ENCODE measurements around the gene POLA1. TPM values are rescaled to one million over a fixed set of nuclear protein-coding genes. Genes with fewer than 3 reads are reported as not detected.

The POLA1 gene
- total RNA-seq, 1 experiment from 2014 or later: 24.1 TPM

DNA sequence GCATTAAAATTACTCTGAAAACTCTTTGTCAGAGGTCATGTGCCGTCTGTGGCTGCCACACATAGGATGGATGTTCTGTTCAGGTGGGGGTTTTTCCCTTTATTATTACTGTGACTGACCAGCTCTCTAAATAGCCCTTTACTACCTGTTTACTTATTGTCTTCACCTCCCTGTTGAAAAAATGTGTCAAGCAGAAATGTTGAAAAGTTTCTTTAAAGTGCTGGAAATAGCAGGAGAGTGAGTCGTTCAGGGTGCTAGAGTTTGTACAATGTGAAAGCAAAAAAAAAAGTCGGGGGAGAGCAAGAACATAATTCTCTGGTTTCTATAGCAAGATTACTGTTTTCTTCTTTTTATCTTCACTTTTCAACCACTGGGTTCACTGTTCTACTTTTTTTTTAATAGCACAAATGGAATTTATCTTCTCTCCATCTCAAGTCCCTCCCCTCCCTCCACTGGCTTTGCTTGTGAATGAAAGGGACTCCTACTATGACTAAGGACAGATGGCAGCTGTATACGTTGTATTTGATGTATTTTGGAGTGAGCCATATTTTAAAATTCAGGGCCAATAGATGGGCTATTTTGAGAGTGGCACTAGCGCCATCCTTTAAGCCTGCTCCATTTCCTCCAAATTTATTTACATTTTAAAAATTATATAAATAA is 288.7 kb downstream of the POLA1 start:
- DNase-seq (ENCODE audit: low read depth): peak; percentile 17

DNA sequence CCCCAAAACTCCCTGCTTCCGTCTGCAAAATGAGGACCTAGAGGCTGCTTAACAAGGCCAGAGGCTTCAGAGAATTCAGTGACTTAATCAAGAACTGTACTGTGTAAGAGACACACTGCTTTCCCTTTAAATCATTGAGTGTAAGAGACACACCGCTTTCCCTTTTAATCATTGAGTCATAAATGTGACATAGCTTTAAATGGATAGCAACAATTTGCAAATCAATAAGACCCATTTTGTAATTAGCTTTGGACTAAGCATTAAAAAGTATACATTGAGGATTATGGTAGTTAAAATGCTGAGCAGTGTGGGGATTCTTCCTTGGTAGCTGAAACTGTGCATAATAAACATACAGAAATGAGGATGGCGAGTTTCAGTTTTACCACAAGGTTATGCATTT is 290.2 kb downstream of the POLA1 start:
- DNase-seq (ENCODE audit: low read depth): no peak

DNA sequence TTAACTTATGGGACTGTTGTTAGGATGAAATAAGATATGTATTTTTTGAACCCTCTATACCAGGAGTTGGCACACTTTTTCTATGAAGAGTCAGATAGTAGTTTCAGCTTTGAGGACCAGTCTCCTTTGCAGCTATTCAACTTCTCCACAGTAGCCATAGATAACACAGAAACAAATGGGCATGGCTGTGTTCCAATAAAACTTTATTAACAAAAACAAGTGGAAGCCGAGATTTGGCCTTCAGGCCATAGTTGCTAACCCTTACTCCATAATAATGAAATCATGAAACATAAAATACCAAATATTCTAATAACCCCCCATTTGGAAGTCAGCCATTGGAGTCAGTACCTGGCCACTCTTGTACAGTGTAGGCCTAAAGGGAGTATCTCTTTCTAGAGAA is 291.4 kb downstream of the POLA1 start:
- DNase-seq (ENCODE audit: low read depth): no peak

DNA sequence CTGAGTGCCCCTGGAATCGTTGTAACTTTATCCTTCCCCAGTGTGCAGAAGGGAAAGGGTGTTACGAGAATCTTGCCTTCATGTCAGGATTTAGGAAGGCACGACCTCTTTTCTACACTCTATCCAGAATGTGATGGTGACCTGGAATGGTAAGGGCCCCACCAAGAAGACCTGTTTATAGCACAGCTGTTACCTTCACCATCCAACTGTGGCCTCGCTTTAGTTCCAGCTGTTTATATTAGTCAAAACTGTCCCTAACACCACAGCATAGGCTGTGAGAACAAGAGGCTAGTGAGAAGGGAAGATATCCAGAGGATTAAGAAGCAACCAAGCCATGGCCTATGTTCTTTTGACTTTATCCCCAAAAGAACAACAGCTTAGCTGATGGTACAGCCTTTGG is 294.0 kb downstream of the POLA1 start:
- DNase-seq (ENCODE audit: low read depth): no peak

DNA sequence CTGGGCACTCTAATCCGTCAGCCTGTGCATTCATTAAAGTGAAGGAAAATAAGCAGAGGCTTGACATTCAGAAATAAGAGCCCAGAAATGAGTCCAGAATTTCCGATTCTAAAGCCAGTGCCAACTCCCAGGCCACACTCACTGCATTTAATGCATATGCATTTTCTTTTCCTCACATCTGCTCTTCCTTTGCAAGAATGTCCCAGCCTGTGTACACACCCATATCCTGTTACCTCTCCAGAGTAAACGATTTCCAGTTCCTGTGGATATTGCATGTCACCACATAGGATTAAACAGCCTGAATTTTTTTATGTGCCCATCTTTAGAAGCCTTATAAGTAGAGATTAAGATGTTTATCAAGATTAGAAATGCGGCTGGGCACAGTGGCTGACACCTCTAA is 294.6 kb downstream of the POLA1 start:
- DNase-seq (ENCODE audit: low read depth): peak; percentile 17

DNA sequence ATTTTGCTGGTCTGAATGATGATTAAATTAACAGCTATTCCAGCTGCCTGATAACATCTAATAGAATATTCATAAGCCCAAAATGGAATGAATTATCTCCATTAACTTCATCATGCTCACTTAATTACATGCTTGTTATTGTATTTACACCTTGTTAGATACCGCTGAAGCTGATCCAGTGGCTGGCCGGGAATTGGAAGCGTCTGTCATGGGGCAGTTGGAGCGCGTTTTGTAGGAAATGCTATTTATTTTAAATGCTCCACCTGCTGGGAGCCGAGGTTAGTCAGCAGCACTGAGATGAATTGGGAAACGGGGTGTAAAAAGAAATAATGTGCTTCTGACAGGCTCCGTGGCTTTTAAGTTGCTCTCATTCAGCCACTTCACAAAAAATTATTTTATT is 296.8 kb downstream of the POLA1 start:
- DNase-seq (ENCODE audit: low read depth): no peak

DNA sequence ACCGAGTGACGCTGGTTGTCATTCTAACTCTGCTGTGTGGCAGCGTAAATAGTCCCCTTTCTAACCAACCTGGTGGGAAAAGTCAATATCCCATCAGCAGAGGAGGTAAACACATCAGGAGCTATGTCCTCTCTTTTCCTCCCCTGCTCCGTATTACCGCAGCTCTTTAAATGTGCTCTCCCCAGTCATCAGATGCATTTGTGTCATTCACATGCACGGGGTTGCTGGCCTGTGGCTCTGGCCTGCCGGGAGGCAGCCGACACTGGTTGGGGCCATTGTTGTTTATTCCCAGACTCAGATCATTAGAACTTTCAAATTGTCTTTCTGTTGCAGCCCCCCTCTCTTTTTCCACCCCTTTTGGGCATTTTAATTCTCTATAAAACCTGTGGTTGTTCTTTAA is 300.2 kb downstream of the POLA1 start:
- no peak for DNase-seq (ENCODE audit: low read depth)

DNA sequence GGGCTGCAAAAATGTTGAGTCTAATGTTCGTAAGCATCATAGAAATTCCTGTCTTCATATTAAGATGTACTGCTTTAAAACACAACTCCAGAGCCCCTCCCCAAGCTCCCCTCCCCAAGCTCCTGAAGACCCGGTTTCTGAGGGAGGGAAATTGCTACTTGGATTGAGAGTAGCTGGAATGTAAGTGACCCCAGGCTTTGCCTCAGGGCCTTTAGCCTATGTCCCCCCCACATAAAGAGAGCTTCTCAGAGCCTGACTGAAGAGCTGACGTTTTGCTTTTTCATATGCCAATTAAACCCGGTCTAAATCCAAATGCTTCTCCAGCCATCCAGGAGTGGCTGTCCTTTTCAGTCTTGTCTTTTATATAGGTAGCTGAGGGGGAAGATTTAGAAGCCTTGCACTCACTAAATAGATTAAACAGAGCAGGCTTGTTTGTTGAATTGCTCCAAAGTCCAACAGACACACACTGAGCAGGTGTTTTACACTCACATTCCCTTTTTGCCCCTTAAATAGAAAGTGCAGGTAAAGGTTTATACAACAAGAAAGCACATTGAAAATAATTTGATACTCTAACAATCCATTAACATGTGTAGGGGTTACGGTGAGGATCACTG is 302.5 kb downstream of the POLA1 start:
- DNase-seq (ENCODE audit: low read depth): no peak

DNA sequence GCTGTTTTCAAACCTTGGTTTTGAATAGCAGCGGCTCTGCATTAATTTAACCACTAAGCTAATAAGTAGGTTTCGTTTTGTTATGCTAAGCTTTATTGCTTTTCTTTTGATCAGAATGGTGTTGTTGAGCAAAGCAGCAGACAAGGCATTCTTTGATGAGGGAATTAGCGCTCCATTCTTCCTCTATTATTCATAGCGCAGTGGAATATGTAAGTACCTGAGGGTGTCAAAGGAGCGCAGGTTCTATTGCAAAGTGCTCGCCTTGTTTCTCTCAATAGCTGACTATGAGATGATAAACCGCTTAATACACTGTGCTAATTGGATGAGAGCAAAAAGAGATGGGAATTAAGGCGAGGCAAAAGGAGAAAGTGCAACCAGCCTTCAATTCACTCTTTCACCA is 305.8 kb downstream of the POLA1 start:
- no peak for DNase-seq (ENCODE audit: low read depth)

DNA sequence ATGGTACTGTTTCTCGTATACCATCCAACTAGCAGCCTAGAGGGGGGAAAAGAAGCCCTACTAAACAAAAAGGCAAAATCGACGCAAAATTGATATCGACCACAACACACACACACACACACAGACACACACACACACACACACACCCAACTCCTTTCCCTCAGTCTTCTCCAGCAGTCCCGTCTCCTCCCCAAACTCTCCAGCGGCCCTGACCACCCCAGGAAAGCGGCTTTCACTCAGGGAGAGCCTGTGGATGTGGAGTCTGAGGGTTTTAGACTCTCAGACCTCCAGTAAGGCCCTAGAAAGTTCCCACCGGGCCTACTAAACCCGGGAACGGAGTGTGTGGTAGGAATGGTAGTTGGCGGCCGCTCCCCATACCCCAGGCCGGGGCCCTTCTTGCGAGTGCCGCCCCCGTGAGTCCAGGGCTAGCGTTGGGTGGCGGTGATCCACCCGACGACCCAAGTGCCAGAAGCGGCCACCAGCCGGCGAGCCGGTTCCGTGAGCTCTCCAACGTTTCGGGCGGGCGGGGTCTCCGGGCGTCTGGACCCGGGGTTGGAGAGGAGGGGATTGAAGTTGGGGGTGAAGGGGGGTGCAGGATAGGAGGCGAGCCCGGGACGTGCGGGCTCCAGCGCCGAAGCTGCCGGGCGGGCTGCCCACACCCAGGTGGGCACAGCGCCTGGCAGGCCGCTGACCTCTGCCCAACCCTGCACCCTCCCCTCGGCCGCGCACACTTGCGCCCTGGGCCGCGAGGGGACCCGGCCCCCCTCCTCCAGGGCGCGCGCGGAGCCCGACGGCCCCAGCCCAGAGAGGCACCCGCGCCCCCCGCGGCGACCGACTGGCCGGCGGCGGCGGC is 308.3 kb downstream of the POLA1 start:
- no peak for DNase-seq (ENCODE audit: low read depth)

DNA sequence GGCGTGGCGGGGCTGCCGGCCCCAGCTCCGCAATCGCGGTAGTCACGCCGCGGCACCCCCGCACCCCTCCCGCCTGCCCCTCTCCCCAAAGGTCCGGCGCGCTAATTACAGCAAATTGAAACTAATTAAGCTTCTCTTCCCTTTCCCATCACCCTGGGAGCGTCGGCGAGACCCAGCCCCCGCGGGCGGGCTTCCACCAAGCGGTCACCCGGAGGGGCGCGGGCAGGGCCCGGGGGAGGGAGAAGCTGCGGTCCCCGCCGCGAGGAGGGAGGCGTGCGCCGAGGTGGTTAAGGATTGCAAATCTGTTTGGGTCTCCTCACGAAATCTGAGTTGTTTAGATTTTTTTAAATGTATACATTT is 308.9 kb downstream of the POLA1 start:
- DNase-seq (ENCODE audit: low read depth): no peak

DNA sequence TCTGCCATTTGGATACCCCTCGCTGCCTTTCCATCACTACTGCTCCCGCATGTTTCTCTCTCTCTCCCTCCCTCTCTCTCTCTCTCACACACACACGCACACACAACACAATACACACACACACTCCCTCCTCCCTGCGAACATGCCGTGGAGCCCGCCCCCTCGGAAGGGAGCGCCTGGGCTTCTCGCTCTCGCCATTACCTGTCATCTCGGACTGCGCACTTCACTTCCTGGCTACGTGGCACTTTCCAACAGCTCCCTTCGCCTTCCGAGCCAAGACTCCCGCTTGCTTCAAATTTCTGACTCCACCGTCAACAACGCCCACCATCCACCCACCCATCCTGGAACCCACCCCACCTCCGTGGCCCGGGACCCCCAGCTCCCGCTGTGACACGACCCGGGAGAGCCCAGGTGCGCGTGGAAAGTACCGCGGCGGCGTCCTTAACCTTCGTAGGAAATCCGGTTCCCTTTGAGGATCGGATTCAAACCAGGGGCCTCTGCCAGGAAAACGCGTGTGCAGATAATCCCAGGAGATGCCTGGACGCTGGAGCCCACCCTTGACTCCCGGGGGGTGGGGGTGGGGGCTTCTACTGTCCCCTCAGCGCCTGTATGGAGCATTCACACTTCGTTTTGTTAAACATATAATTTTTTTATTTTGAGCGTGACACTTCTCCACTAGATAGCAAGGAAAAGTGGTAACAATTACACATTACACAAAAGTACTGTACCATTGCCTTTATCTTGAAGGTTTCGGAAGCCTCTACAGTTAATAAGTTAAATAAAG is 309.5 kb downstream of the POLA1 start:
- no peak for DNase-seq (ENCODE audit: low read depth)

DNA sequence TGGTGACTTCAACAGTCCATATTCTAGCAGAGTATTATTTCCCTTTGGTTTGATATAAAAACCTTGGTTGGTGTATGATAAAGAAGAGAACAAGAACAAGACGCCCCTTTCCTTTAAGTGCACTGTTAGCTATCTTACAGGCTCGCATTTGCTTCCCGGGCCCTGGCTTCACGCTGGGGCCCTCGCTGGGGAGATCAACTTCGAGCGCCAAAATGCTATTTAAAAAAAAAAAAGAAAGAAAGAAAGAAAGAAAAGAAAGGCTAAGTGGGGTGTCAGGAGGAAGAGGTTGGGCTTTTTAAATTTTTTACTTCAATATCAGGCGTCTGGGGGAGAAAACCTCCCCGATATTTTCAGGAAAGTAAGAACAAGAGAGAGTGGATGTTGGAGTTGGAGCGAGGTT is 310.3 kb downstream of the POLA1 start:
- DNase-seq (ENCODE audit: low read depth): no peak

DNA sequence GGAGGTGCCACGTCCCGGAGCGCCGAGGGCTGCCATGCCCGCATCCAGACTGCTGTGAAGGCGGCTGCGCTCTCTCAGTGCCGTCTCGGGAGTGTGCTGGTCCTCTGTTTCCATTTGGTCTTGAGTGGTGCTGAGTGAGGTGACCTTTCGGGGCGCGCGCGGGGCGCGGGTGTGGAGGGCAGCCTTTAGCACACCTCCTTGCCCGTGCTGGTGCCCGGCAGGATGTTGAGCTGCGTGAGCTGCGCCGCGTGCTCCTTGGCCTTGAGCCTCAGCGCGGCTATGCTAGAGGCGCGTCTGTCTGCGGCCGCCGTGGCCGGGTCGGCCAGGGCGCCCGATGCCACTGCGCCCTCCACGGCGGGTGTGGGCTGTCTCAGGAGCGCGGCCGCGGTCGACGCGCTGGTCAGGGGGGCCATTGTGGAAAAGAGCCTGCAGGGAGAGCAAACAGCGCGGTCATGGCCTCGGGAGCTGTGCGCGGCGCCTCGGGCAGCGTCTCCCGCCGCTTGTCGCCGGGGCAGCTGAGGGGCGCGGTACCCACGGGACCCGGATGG is 310.8 kb downstream of the POLA1 start:
- DNase-seq (ENCODE audit: low read depth): no peak

DNA sequence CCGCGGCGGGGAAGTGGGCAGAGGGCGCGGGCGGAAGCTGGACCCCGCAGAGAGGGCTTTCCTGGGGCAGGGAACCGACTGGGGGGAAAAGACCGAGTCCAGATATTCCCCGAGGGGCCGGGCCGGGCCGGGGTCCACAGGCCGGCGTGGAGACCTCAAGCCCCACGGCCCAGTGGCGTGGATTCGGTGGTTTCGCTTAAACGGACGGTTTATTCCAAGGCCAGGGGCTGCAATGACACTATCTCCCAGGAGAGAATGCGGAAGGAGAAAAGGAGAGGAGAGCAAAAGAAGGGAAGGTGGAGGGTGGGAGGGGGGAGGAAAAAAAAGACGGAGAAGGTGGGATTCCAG is 311.3 kb downstream of the POLA1 start:
- no peak for DNase-seq (ENCODE audit: low read depth)

DNA sequence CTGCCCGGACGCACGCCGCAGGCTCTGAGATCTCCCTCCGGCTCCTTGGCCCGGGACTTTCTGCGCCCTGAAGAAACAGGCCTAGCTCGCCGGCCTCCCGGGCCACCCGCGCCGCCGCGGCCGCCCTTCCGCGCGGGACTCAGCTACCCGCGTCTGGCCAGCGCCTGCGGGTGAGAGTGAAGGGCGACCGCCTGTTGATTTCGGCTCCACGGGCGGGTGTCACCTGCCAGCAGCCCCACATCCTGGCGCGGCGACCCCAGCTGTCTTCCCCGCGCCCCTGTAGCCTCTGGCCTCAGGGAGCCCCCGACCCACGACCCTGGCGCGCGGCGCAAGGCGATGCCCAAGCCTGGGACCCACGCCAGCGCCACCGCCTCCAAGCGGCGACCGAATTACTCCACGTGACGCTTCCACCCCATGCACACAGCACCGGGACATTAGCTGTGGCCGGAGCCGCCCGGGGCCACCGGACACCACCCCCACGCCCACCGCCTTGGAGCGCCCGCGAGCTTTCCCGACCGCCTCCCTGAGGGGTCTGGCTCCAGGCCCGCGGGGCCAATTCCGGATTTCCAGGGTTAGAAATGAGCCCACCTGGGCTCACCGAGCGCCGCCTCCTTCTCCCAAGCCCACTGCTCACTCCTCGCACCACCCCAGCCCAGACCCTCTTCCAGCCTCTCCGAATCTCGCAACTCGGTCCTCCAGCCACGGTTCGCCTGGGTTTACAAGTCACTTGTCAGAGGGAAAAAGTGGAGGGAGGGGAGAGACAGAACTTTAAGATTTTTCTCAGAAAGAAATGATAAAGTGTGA is 311.9 kb downstream of the POLA1 start:
- DNase-seq (ENCODE audit: low read depth): no peak

DNA sequence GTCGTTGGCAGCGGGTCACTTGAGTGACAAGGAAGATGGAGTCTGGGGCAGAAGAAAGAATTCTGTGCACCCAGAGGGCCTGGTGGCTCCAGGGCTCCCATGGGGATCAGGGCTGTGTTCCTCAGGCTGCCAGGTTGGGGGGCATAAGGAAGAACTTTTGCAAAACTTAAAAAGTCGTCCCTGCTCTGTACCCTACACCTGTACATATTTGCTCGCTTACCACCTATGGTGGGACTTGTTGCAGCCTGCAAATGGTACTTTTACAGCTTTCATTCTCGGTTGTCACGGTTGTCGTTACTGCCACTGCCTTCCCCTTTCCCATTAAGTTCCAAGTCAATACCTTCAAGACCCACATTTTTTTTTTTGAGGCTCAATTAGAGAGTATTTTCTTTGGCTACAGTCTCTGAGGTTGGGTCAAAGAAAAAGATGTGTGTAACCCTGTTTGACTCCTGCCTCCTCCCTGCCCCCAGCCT is 312.9 kb downstream of the POLA1 start:
- DNase-seq (ENCODE audit: low read depth): no peak

DNA sequence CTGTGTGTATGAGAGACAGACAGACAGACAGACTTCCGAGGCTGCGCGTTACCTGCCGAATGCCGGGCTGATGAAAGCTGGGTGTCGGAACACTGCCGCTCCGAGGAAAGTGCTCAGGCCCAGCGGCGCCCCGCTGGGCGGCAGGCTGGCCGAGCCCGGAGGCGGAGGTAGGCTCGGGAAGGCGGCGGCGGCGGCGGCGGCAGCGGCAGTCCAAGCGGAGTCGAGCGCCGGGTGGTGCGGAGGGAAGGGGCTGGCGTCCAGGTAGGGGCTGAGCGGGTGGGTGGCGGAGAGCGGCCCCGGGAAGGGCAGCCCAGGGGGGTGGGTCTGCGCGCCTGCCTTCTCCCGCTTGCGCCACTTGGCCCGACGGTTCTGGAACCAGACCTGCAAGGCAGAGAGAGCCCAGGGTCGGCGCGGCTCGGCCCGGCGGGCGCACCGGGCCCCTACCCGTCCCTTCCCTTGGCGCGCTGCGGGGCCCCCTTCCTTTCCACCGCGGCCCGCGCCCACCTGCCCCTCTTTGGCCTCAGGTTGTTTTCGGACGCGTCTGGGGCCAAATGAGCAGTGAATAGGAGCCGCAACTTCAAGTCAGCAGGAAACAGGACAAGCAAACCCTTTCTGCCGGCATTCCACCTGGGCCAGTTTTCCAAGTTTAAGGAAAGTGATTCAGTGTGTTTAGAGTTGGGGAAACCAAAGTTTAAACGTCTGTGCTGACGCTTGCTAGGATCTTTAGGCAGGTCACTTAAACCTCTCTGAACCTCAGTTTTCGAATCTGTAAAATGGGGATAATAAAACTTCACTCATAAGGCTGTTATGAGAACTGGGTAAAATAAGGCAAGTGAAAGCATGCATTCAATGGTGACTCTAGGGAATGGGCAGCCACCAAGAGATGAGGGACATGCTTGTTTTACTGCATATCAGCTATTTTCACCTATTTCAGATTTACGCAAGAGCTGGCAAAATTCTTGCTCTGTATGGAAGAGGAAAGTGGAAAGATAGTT is 313.6 kb downstream of the POLA1 start:
- DNase-seq (ENCODE audit: low read depth): no peak

DNA sequence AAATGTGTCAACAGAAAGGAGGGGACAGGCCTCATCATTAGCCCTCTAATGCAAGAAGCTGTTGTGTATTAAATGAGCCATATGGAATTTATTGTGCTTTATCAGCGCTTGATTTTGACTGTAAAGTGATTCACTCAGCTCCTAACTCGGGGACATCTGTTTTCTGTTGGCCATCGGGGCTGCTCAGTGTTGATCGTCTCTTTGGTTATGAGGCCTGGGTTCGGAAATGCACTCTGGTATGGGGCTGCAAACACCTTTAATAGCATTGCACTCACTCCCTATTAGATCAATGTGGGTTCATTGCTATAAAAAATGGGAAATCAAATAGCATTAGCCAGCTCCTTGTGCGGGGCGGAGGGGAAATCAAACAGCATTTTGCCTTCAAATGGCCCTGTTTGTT is 315.7 kb downstream of the POLA1 start:
- DNase-seq (ENCODE audit: low read depth): no peak
